22Rv1 (cell line): ENCODE data around the gene LAMB4.

Experiments used
- CTCF ChIP-seq: fragments of 450-650 bp; IDR thresholded peaks from 2 replicates; pipeline ENCODE4 v1.5.1; 2017; ENCODE audit warnings: mild to moderate bottlenecking
- ZFX ChIP-seq: fragments of 450-650 bp; IDR thresholded peaks from 2 replicates; pipeline ENCODE4 v1.6.1; 2017; ENCODE audit warnings: antibody characterized with exemption, borderline replicate concordance

- peak; percentile 81 for TF ChIP-seq CTCF
- no peak for TF ChIP-seq ZFX
These were observed 20.8 kb downstream of the LAMB4 start for GRCh38 chr7:108109221-108109908.
